ENCODE data around the gene CD109.
A peak's percentile ranks its signal among the peaks of the same experiment; 100 is the strongest.
"Not testable (repeated sequence)": the region's sequence is repeated elsewhere in the genome, so short reads cannot be mapped to it uniquely, and the experiment has no call there.

Gene CD109

DNA sequence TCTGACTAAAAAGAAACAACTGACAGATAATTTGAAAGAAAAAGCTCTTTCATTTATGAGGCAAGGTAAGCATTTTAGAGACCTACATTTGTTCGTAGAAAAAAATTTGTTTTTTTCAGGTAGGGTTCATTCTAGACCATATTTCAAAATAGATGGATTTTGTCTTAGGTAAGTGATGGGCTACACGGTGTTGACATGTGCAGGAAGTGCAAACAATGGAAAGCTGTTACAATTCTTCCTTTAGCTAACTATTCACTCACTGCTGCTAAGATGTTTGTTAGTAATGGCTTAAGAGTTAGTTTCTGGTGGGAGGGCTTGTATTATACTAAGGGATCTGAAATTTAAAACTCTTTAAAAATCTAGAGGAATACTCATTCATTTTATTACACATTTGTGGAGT, 96.7 kb downstream of the CD109 start:
- DNase-seq, result no peak

- DNase-seq, result no peak
Observed at GRCh38 chr6:73796881-73797280, 100.9 kb downstream of the CD109 start.

- DNase-seq, result no peak
Observed at GRCh38 chr6:73797861-73798260, 101.9 kb downstream of the CD109 start.

- no peak for DNase-seq
Observed at GRCh38 chr6:73798592-73798991, 102.6 kb downstream of the CD109 start.

- no peak for DNase-seq
Observed at GRCh38 chr6:73800997-73801396, 105.0 kb downstream of the CD109 start.

DNA sequence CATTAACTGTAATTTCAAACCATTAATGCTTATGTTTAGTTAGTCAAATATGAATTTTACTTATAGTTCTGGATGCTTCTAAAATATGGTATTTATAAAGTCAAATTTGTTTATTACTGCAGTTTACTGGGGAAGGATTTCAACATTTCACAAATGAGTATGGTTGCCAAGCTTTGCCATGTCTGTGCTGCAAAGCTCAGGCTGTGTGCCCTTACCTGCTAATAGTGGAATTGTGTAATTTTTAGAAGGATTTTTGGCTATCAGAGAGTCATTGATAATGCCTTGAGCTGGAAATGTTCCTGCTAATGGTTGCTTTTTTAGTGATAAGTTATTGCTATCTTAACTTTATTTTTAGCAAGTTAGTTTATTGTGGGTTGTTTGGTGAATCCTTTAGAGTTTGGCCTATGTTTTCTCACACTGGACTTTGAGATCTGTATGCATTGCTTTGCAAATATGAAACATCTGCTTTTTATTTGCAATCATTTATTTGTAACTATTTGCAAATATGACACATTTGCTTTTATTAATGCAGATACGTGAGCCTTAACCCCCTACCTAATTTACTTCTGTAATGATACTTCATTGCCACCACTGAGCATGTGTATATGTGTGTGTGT, 105.8 kb downstream of the CD109 start:
- DNase-seq, result no peak

- DNase-seq, result no peak
Observed at GRCh38 chr6:73802366-73802765, 106.4 kb downstream of the CD109 start.

DNA sequence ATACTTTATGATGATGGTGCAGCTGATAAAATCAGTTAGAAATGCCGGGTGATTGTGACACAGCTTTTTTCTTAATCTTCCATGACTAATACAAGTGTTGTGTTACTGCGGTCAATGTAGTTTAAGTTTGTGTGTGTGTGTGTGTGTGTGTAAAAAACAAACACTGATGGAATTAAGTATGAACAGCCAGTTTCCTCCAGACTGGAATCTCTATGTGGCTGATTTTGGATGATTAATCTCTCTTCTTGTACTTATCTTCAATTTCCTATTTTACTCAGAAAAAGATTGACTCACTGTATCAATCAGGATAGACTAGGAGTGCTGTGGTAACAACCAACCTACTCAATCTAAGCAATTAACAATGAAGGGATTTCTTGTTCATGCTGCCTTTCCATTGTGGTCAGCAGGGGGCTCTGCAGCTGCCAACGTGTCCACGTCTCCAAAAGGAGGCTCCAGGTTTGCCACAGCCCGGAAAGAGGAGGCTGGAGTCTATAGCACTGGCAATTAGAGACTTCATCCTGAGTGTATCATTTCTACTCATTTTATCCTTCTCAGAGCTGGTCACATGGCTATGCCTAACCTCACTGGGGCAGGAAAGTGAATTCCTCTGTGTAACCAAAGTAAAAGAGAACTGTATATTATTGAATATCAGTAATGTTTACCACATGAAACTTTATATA, 107.7 kb downstream of the CD109 start:
- DNase-seq, result peak; percentile 38 to 53

- peak in 1 of 2 experiments; percentile 48 for DNase-seq
Observed at GRCh38 chr6:73805221-73805620, 109.2 kb downstream of the CD109 start.

- DNase-seq, result not testable (repeated sequence)
Observed at GRCh38 chr6:73805982-73806381, 110.0 kb downstream of the CD109 start.

- DNase-seq, result no peak
Observed at GRCh38 chr6:73811706-73812105, 115.7 kb downstream of the CD109 start.

- no peak for DNase-seq
Observed at GRCh38 chr6:73817253-73817652, 121.2 kb downstream of the CD109 start.

GRCh38 chr6:73823046-73823735, 127.2 kb downstream of the CD109 start:
- peak in 1 of 2 experiments; percentile 59 for DNase-seq

DNA sequence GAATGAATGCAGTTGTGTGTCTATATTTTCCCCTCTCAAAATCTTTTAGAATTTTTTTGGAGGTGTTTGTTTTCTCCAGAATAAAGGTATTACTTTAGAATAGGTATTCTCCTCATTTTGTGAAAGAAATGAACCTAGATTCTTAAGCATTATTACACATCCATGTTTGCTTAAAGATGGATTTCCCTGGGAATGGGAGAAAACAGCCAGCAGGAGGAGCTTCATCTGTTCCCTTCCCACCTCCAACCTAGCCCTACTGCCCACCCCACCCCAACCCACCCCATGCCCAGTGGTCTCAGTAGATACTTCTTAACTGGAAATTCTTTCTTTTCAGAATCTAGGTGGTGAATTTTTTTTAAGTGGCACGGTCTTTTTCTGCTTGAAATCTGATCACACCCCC, 127.8 kb downstream of the CD109 start:
- no peak for DNase-seq

GRCh38 chr6:73826571-73826970, 130.6 kb downstream of the CD109 start:
- DNase-seq, result no peak

DNA sequence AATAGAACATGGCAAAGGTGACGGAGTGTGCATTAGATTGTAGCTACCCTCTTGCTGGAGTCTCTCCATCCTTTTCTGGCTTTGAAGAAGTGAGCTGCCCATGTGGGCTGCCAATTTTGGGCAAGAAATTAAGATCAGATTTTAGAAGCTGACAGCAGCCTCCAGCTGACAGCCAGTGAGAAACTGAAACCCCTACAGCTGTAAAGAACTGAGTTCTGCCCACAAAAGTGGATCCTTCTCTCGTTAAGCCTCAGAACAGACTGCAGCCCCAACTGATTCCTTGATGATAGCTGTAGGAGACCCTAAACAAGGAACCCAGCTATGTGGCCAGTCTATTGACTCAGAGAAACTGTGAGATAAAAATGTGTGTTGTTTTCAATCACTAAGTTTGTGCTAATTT, 134.1 kb downstream of the CD109 start:
- DNase-seq, result no peak

DNA sequence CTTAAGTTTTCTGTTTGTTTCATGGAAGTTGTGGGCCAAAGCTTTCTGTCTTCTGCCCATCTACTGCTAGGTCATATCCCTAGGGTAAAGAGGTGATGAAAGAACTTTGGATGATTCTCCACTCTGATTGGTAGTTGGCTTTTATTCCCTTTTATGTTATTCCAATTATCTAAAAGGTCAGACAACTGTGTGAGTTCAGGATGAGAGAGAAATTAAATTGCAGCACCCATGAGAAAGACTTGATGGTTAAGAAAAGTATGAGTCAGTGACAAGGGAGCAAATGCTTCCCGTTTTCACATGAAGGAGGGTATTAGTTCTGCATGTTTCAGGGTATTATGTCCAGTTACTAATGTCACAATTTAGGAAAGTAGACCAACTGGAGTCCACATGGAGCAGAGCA, 136.3 kb downstream of the CD109 start:
- no peak for DNase-seq

DNA sequence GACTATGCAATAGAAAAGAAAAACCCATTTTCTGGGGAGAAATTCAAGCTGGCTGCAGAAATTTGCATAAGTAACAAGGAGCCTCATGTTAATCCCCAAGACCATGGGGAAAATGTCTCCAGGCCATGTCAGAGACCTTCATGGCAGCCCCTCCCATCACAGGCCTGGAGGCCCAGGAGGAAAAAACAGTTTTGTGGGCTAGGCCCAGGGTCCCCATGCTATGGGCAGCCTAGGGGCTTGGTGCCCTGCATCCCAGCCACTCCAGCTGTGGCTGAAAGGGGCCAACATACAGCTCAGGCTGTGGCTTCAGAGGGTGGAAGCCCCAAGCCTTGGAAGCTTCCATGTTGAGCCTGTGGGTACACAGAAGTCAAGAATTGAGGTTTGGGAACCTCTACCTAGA, 148.7 kb downstream of the CD109 start:
- DNase-seq, result not testable (repeated sequence)

DNA sequence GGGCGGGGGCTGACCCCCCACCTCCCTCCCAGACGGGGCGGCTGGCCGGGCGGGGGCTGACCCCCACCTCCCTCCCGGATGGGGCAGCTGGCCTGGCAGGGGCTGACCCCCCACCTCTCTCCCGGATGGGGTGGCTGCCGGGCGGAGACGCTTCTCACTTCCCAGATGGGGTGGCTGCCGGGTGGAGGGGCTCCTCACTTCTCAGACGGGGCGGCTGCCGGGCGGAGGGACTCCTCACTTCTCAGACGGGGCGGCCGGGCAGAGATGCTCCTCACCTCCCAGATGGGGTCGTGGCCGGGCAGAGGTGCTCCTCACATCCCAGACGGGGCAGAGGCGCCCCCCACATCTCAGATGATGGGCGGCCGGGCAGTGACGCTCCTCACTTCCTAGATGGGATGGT, 155.0 kb downstream of the CD109 start:
- not testable (repeated sequence) for DNase-seq

DNA sequence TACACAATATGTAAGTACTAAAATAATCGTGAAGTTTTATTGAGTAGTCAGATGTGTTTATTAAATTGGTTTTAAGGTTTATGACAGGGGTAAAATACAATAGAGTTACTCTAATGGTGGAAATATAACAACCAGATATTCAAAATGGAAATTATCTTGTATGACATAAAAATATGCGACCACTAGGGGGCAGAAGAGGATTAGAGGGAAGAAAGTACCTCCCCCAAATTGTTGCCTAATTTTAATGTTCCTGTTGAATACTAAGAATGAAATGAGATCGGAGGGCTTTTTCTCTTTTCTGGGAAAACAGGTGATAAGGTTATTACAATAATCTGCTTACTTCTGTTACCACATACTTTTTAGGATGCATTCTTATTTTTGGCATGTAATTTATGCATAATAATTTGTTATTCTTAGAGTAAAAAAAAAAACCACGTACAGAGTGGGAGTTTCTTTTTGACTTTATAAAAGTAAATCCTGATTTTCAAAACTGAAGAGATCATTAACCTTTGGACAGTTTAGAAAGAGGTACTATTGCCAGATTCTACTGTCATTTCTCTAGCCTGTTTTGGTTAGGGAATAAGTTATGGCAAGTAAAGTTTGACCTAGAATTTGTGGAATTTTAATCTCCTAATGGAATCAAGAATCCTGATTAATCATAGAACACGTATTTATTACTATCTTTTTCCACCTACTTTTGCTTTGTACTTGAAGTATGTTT, 159.2 kb downstream of the CD109 start:
- peak; percentile 63 to 67 for DNase-seq

DNA sequence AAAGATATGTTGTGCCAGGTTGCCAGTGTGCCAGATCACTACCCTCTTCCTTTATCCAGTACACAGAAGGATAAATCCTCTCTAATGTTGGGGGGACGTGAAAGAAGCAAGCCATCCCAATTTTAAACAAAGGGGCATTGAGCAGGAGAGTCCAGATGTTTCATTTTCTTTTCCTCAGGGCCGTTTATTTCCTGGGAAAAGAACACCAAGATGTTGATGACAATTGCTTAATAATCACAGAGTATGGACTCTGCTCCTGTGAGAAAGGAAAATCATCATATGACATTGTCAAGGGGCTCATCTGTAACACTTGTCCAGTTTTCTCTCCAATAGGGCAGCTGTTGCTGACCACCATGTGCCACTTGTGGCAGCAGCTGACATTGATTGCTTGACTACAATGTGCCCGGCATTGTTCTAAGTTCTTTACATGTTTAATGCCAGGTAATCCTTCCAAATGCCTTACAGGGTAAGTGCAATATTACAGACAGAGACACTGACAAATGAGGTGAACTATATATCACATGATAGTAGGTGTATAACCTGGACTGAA, 161.4 kb downstream of the CD109 start:
- peak in 1 of 2 experiments; percentile 38 for DNase-seq

- no peak for DNase-seq
Observed at GRCh38 chr6:73858376-73858775, 162.4 kb downstream of the CD109 start.

GRCh38 chr6:73860303-73860702, 164.3 kb downstream of the CD109 start:
- DNase-seq, result no peak
